ENCODE data around the gene UQCR10. TPM values are rescaled to one million over a fixed set of nuclear protein-coding genes. Genes with fewer than 3 reads are reported as not detected.

UQCR10 gene
- total and polyA plus RNA-seq, 4 donors: 67.5 to 290 (median 133) TPM

- WGBS, 2 donors: 90 to 91% methylated on average over 22 of the region's 22 CpGs
- H3K9me3 ChIP-seq (ENCODE audit: control insufficient read depth in 4 of 4, insufficient read depth in 3 of 4, low read length in 3 of 4): no peaks in the 10 kb centered on the region
- no peak for TF ChIP-seq CTCF (IDR thresholded peaks at IDR 0.05; ENCODE audit: control extremely low read depth, extremely low read depth)
- H3K9ac ChIP-seq (ENCODE audit: insufficient read depth in 1 of 2, low read length in 2 of 2): no peak overlapping the region
- DNase-seq (peak; percentile 62 to 78 (median 68)), ATAC-seq (ENCODE audit: insufficient read depth, low FRiP score) (no peak)
- H3K27me3 ChIP-seq (ENCODE audit: control insufficient read depth in 3 of 3, insufficient read depth in 3 of 3, low read length in 2 of 3): no peaks in the 10 kb centered on the region
- H3K27ac ChIP-seq (ENCODE audit: low read depth in 1 of 2, low read length in 1 of 2): no peak overlapping the region
- peaks cover 0 to 12% (median 0%) of the 10 kb centered on the region in 5 donors for H3K4me1 ChIP-seq (ENCODE audit: control insufficient read depth in 5 of 5, insufficient read depth in 5 of 5, low read length in 5 of 5)
- peaks cover 0 to 44% (median 1%) of the 10 kb centered on the region in 4 donors for H3K36me3 ChIP-seq (ENCODE audit: control insufficient read depth in 4 of 4, insufficient read depth in 4 of 4, low read length in 4 of 4)
- H3K4me3 ChIP-seq: no peak overlapping the region
Measured at GRCh38 chr22:29737251-29738117, 29.7 kb upstream of the UQCR10 start.

- no peak for TF ChIP-seq CTCF (IDR thresholded peaks at IDR 0.05; ENCODE audit: control extremely low read depth, extremely low read depth)
- H3K36me3 ChIP-seq (ENCODE audit: control insufficient read depth in 4 of 4, insufficient read depth in 4 of 4, low read length in 4 of 4): peaks cover 0 to 42% (median 2%) of the 10 kb centered on the region in 4 donors
- no peak overlapping the region for H3K27ac ChIP-seq (ENCODE audit: low read depth in 1 of 2, low read length in 1 of 2)
- DNase-seq (no peak), ATAC-seq (ENCODE audit: insufficient read depth, low FRiP score) (no peak)
- H3K4me1 ChIP-seq (ENCODE audit: control insufficient read depth in 5 of 5, insufficient read depth in 5 of 5, low read length in 5 of 5): peaks cover 0 to 12% (median 0%) of the 10 kb centered on the region in 5 donors
- no peaks in the 10 kb centered on the region for H3K9me3 ChIP-seq (ENCODE audit: control insufficient read depth in 4 of 4, insufficient read depth in 3 of 4, low read length in 3 of 4)
- no peaks in the 10 kb centered on the region for H3K27me3 ChIP-seq (ENCODE audit: control insufficient read depth in 3 of 3, insufficient read depth in 3 of 3, low read length in 2 of 3)
- 88 to 89% methylated on average over 15 of the region's 15 CpGs for WGBS, 2 donors
- no peak overlapping the region for H3K9ac ChIP-seq (ENCODE audit: insufficient read depth in 1 of 2, low read length in 2 of 2)
- H3K4me3 ChIP-seq: no peak overlapping the region
Measured at GRCh38 chr22:29738118-29738815, 28.9 kb upstream of the UQCR10 start.

GRCh38 chr22:29739346-29739875 is 27.8 kb upstream of the UQCR10 start:
- TF ChIP-seq CTCF (IDR thresholded peaks at IDR 0.05; ENCODE audit: control extremely low read depth, extremely low read depth): no peak
- H3K9ac ChIP-seq (ENCODE audit: insufficient read depth in 1 of 2, low read length in 2 of 2): no peak overlapping the region
- no peak for ATAC-seq (ENCODE audit: insufficient read depth, low FRiP score)
- no peak for DNase-seq
- no peaks in the 10 kb centered on the region for H3K27me3 ChIP-seq (ENCODE audit: control insufficient read depth in 3 of 3, insufficient read depth in 3 of 3, low read length in 2 of 3)
- no peak overlapping the region for H3K27ac ChIP-seq (ENCODE audit: low read depth in 1 of 2, low read length in 1 of 2)
- WGBS, 2 donors: 94 to 98% methylated on average over 17 of the region's 17 CpGs
- H3K36me3 ChIP-seq (ENCODE audit: control insufficient read depth in 4 of 4, insufficient read depth in 4 of 4, low read length in 4 of 4): peaks cover 0 to 41% (median 2%) of the 10 kb centered on the region in 4 donors
- no peaks in the 10 kb centered on the region for H3K9me3 ChIP-seq (ENCODE audit: control insufficient read depth in 4 of 4, insufficient read depth in 3 of 4, low read length in 3 of 4)
- H3K4me3 ChIP-seq: no peak overlapping the region
- peaks cover 0 to 12% (median 0%) of the 10 kb centered on the region in 5 donors for H3K4me1 ChIP-seq (ENCODE audit: control insufficient read depth in 5 of 5, insufficient read depth in 5 of 5, low read length in 5 of 5)
